GM11168 (cell line): ENCODE measurements around the gene CACNA2D1.

ENCODE experiments used
- in situ Hi-C: fragments of 300-500 bp; cut with MboI; formaldehyde crosslinking; loops from one replicate; pipeline ENCODE4 v1.12.0; 2022; ENCODE audit warnings: low sequenced_read_pairs; ENCODE audit not compliant: unreplicated experiment

Gene CACNA2D1

GRCh38 chr7:81934596-81935301, 508.8 kb downstream of the CACNA2D1 start:
- in situ Hi-C loops: no loop called here

GRCh38 chr7:81932936-81933335, 510.6 kb downstream of the CACNA2D1 start:
- in situ Hi-C loops: no loop called here

- in situ Hi-C loops: no loop called here
Measured at GRCh38 chr7:81929386-81929785, 514.2 kb downstream of the CACNA2D1 start.

GRCh38 chr7:81926154-81926553, 517.4 kb downstream of the CACNA2D1 start:
- in situ Hi-C loops: no loop called here

- in situ Hi-C loops: no loop called here
Measured at GRCh38 chr7:81925530-81925929, 518.0 kb downstream of the CACNA2D1 start.

GRCh38 chr7:81924494-81924893, 519.1 kb downstream of the CACNA2D1 start:
- in situ Hi-C loops: no loop called here

- in situ Hi-C loops: no loop called here
Measured at GRCh38 chr7:81919494-81919893, 524.1 kb downstream of the CACNA2D1 start.

- in situ Hi-C loops: no loop called here
Measured at GRCh38 chr7:81908220-81908619, 535.4 kb downstream of the CACNA2D1 start.

- in situ Hi-C loops: no loop called here
Measured at GRCh38 chr7:81903115-81903514, 540.5 kb downstream of the CACNA2D1 start.

GRCh38 chr7:81902536-81902935, 541.0 kb downstream of the CACNA2D1 start:
- in situ Hi-C loops: no loop called here
